Measurements from ENCODE around the gene TSACC.

TSACC gene

GRCh38 chr1:156385534-156386031 lies 47.3 kb downstream of the TSACC start:
- Histone ChIP-seq H3F3A (ENCODE audit: insufficient read depth, low read length) (no peaks in the 10 kb centered on the region), H4K20me1 (ENCODE audit: insufficient read depth, low read length) (no peaks in the 10 kb centered on the region), H3K9me3 (replicated peaks; ENCODE audit: insufficient read depth, low read length) (no peaks in the 10 kb centered on the region), H3K79me2 (ENCODE audit: low read length) (no peaks in the 10 kb centered on the region), H3K9ac (ENCODE audit: low read length) (no peak overlapping the region), H3K4me2 (ENCODE audit: low read depth, low read length) (no peak overlapping the region), H3K4me1 (ENCODE audit: low read length) (no peaks in the 10 kb centered on the region), H3K4me3 (ENCODE audit: low read length) (no peak overlapping the region), H3K9me2 (replicated peaks; ENCODE audit: insufficient read depth, low read length) (no peaks in the 10 kb centered on the region), H3K27ac (ENCODE audit: low read length) (no peak overlapping the region), H2AFZ (ENCODE audit: low read length) (no peak overlapping the region), H3K27me3 (replicated peaks; ENCODE audit: insufficient read depth, low read length) (peaks cover 47% of the 10 kb centered on the region), H3K36me3 (replicated peaks; ENCODE audit: insufficient read depth, low read length) (no peaks in the 10 kb centered on the region)
- peak; percentile 75 for DNase-seq
- TF ChIP-seq EZH2 (optimal IDR thresholded peaks at IDR 0.05; ENCODE audit: low read depth, low read length), result no peak
- TF ChIP-seq CTCF (IDR thresholded peaks at IDR 0.05; ENCODE audit: low read length), result peak; percentile 100
- TF ChIP-seq EZH2phosphoT487 (IDR thresholded peaks at IDR 0.05; ENCODE audit: low read length), result no peak

- H3K27ac ChIP-seq (ENCODE audit: low read length), result no peak overlapping the region
- no peaks in the 10 kb centered on the region for H4K20me1 ChIP-seq (ENCODE audit: insufficient read depth, low read length)
- H3K27me3 ChIP-seq (replicated peaks; ENCODE audit: insufficient read depth, low read length), result peaks cover 54% of the 10 kb centered on the region
- no peaks in the 10 kb centered on the region for H3K9me2 ChIP-seq (replicated peaks; ENCODE audit: insufficient read depth, low read length)
- TF ChIP-seq EZH2phosphoT487 (IDR thresholded peaks at IDR 0.05; ENCODE audit: low read length) (no peak), EZH2 (optimal IDR thresholded peaks at IDR 0.05; ENCODE audit: low read depth, low read length) (no peak), CTCF (IDR thresholded peaks at IDR 0.05; ENCODE audit: low read length) (no peak)
- H3K9me3 ChIP-seq (replicated peaks; ENCODE audit: insufficient read depth, low read length), result no peaks in the 10 kb centered on the region
- no peak overlapping the region for H3K9ac ChIP-seq (ENCODE audit: low read length)
- H3K79me2 ChIP-seq (ENCODE audit: low read length), result no peaks in the 10 kb centered on the region
- H3K4me1 ChIP-seq (ENCODE audit: low read length), result no peaks in the 10 kb centered on the region
- DNase-seq, result no peak
- H3F3A ChIP-seq (ENCODE audit: insufficient read depth, low read length), result no peaks in the 10 kb centered on the region
- no peaks in the 10 kb centered on the region for H3K36me3 ChIP-seq (replicated peaks; ENCODE audit: insufficient read depth, low read length)
- H3K4me2 ChIP-seq (ENCODE audit: low read depth, low read length), result no peak overlapping the region
- no peak overlapping the region for H2AFZ ChIP-seq (ENCODE audit: low read length)
- H3K4me3 ChIP-seq (ENCODE audit: low read length), result no peak overlapping the region
Observed at GRCh38 chr1:156386134-156386901, 48.0 kb downstream of the TSACC start.

DNA sequence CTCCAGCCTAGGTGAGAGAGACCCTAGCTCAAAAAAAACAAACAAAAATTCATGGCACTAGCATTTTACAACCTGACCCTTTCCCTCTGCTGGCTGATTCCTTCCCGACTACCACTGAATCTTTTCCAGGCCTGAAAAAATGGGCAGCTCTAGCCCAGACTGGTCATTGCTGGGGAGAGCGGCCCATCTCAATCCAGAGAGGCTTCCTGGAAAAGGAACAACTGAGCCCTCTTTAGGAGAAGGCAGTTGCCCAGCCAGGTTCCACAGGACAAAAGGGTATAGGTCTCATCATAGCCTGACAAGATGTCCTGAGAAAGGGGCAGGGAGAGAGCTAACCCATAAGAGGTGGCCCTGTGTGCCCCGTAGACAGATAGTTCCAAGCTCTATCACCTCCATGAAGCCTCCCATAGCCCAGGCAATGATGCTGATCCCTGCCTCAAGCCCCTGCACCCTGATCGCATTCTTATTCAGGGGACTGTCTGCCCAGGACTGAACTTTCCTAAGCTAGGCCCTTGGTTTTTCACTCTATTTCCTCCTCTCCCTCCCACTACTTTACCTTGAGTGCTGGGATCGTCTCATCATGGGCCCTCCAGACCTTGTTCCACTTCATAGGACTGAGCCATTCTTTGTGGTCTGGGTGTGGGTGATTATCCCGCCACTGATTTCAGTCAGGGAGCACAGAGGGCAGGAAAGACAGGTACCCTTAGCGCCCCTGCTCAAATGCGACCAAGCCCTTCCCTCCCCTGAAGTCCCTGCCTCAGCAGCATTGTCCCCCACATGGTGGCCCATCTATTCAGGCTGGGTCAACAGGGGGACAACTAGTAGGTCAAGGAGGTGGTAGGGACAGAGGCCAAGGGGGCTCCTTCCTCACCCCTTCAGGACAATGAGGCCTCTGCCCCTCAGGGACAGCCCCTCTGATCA lies 48.9 kb downstream of the TSACC start:
- Histone ChIP-seq H3K36me3 (replicated peaks; ENCODE audit: insufficient read depth, low read length) (no peaks in the 10 kb centered on the region), H3K9me2 (replicated peaks; ENCODE audit: insufficient read depth, low read length) (no peaks in the 10 kb centered on the region), H3K4me1 (ENCODE audit: low read length) (no peaks in the 10 kb centered on the region), H3K27ac (ENCODE audit: low read length) (no peak overlapping the region), H3F3A (ENCODE audit: insufficient read depth, low read length) (no peaks in the 10 kb centered on the region), H3K9me3 (replicated peaks; ENCODE audit: insufficient read depth, low read length) (no peaks in the 10 kb centered on the region), H3K27me3 (replicated peaks; ENCODE audit: insufficient read depth, low read length) (peaks cover 63% of the 10 kb centered on the region), H3K79me2 (ENCODE audit: low read length) (no peaks in the 10 kb centered on the region), H2AFZ (ENCODE audit: low read length) (no peak overlapping the region), H4K20me1 (ENCODE audit: insufficient read depth, low read length) (no peaks in the 10 kb centered on the region), H3K4me3 (ENCODE audit: low read length) (no peak overlapping the region), H3K9ac (ENCODE audit: low read length) (no peak overlapping the region), H3K4me2 (ENCODE audit: low read depth, low read length) (no peak overlapping the region)
- no peak for DNase-seq
- no peak for TF ChIP-seq EZH2 (optimal IDR thresholded peaks at IDR 0.05; ENCODE audit: low read depth, low read length)
- TF ChIP-seq EZH2phosphoT487 (IDR thresholded peaks at IDR 0.05; ENCODE audit: low read length), result no peak
- no peak for TF ChIP-seq CTCF (IDR thresholded peaks at IDR 0.05; ENCODE audit: low read length)
